GM23338 (cell line): ENCODE results near the gene RBPJ. TPM values are rescaled to one million over a fixed set of nuclear protein-coding genes. Genes with fewer than 3 reads are reported as not detected.

Source experiments
- ATAC-seq: fragments of 200-7000 bp; cut with Tn5 transposase; 3 replicates; pipeline ENCODE4 v1.9.1; 2020
- DNase-seq: peaks from one replicate; pipeline ENCODE4 v3.0.0-alpha.2; 2015; ENCODE audit warnings: low spot score
- H2AFZ ChIP-seq: fragments of 200-600 bp; sonication (generic); 2 replicates; pipeline ENCODE4 v1.8.0; 2016; ENCODE audit warnings: antibody characterized with exemption, mild to moderate bottlenecking, moderate library complexity
- H3F3A ChIP-seq: fragments of 200-600 bp; sonication (generic); replicated peaks from 2 replicates; pipeline ENCODE4 v1.8.0; 2017; ENCODE audit warnings: antibody characterized with exemption, mixed run types, low read depth
- H3K27ac ChIP-seq: fragments of 200-600 bp; sonication (generic); 2 replicates; pipeline ENCODE4 v1.6.1; 2016; ENCODE audit warnings: low read depth
- H3K27me3 ChIP-seq: fragments of 200-600 bp; sonication (generic); 2 replicates; pipeline ENCODE4 v1.8.0; 2016; ENCODE audit warnings: mild to moderate bottlenecking, mixed run types, moderate library complexity; ENCODE audit not compliant: insufficient read depth
- H3K36me3 ChIP-seq: fragments of 200-600 bp; sonication (generic); 2 replicates; pipeline ENCODE4 v1.8.0; 2016; ENCODE audit warnings: mild to moderate bottlenecking; ENCODE audit not compliant: insufficient read depth
- H3K4me1 ChIP-seq: fragments of 200-600 bp; sonication (generic); 2 replicates; pipeline ENCODE4 v1.8.0; 2016; ENCODE audit warnings: mild to moderate bottlenecking, moderate library complexity; ENCODE audit not compliant: insufficient read depth
- H3K4me2 ChIP-seq: fragments of 200-600 bp; sonication (generic); 2 replicates; pipeline ENCODE4 v1.7.1; 2017; ENCODE audit warnings: mixed run types
- H3K4me3 ChIP-seq: fragments of 200-600 bp; sonication (generic); 2 replicates; pipeline ENCODE4 v1.6.1; 2016; ENCODE audit warnings: mixed run types
- H3K79me2 ChIP-seq: fragments of 200-600 bp; sonication (generic); replicated peaks from 2 replicates; pipeline ENCODE4 v1.8.0; 2017; ENCODE audit warnings: mild to moderate bottlenecking; ENCODE audit not compliant: insufficient read depth
- H3K9me2 ChIP-seq: fragments of 200-600 bp; sonication (generic); 2 replicates; pipeline ENCODE4 v1.8.0; 2017; ENCODE audit not compliant: insufficient read depth
- H4K20me1 ChIP-seq: fragments of 200-600 bp; sonication (generic); replicated peaks from 2 replicates; pipeline ENCODE4 v1.8.0; 2017; ENCODE audit warnings: mild to moderate bottlenecking; ENCODE audit not compliant: insufficient read depth
- H3K27ac Mint-ChIP-seq: 2 replicates; pipeline ENCODE4 v1.8.0; 2020; ENCODE audit warnings: inconsistent platforms, mild to moderate bottlenecking, moderate library complexity, mixed read lengths
- H3K27me3 Mint-ChIP-seq: 3 replicates; pipeline ENCODE4 v1.8.0; 2022; ENCODE audit warnings: low read depth, mild to moderate bottlenecking, moderate library complexity, mixed read lengths, inconsistent platforms; ENCODE audit not compliant: insufficient read depth, poor library complexity
- H3K36me3 Mint-ChIP-seq: 3 replicates; pipeline ENCODE4 v1.8.0; 2021; ENCODE audit warnings: low read depth, mild to moderate bottlenecking, inconsistent platforms, moderate library complexity, mixed read lengths
- H3K4me1 Mint-ChIP-seq: 3 replicates; pipeline ENCODE4 v1.8.0; 2020; ENCODE audit warnings: mild to moderate bottlenecking, inconsistent platforms, mixed read lengths
- H3K4me3 Mint-ChIP-seq: 3 replicates; pipeline ENCODE4 v1.8.0; 2021; ENCODE audit warnings: moderate library complexity, mild to moderate bottlenecking, inconsistent platforms, mixed read lengths
- H3K9me3 Mint-ChIP-seq: 3 replicates; pipeline ENCODE4 v1.8.0; 2020; ENCODE audit warnings: moderate library complexity, mild to moderate bottlenecking, inconsistent platforms, mixed read lengths
- CREB1 ChIP-seq: fragments of 250-450 bp; sonication (Bioruptor Pico); IDR thresholded peaks from 2 replicates; pipeline ENCODE4 v1.5.0; 2020; ENCODE audit warnings: low read depth, mild to moderate bottlenecking, moderate library complexity
- CTCF ChIP-seq, 2 experiments: fragments of 200-600 bp in 1 of 2; sonication (generic) in 1 of 2; conservative IDR thresholded peaks; 2 replicates each; pipeline versions ENCODE4 v1.5.1 to v1.6.1; 2016 to 2017; ENCODE audit warnings: antibody characterized with exemption in 2 of 2, low read depth in 2 of 2, mild to moderate bottlenecking in 2 of 2, moderate library complexity in 1 of 2
- ETS1 ChIP-seq: IDR thresholded peaks from 2 replicates; pipeline ENCODE4 v1.6.1; 2016; ENCODE audit warnings: antibody characterized with exemption
- EZH2 ChIP-seq: fragments of 200-600 bp; sonication (generic); IDR thresholded peaks from one replicate; pipeline ENCODE4 v1.8.0; 2017; ENCODE audit warnings: antibody characterized with exemption, mild to moderate bottlenecking, low read depth; ENCODE audit not compliant: unreplicated experiment
- EZH2phosphoT487 ChIP-seq: fragments of 200-600 bp; sonication (generic); IDR thresholded peaks from one replicate; pipeline ENCODE4 v1.8.1; 2018; ENCODE audit warnings: antibody characterized with exemption; ENCODE audit not compliant: unreplicated experiment
- JUNB ChIP-seq: IDR thresholded peaks from one replicate; pipeline ENCODE4 v1.6.1; 2016; ENCODE audit warnings: antibody characterized with exemption; ENCODE audit not compliant: unreplicated experiment
- NANOG ChIP-seq: IDR thresholded peaks from 2 replicates; pipeline ENCODE4 v1.6.1; 2016; ENCODE audit warnings: antibody characterized with exemption, borderline replicate concordance
- POLR2AphosphoS5 ChIP-seq: IDR thresholded peaks from 2 replicates; pipeline ENCODE4 v1.6.1; 2016; ENCODE audit warnings: antibody characterized with exemption, low read depth
- REST ChIP-seq: IDR thresholded peaks from one replicate; pipeline ENCODE4 v1.6.1; 2018; ENCODE audit warnings: antibody characterized with exemption; ENCODE audit not compliant: unreplicated experiment
- STAT1 ChIP-seq: IDR thresholded peaks from one replicate; pipeline ENCODE4 v1.6.1; 2016; ENCODE audit warnings: antibody characterized with exemption; ENCODE audit not compliant: unreplicated experiment
- ZNF114 ChIP-seq: fragments of 250-450 bp; sonication (Bioruptor Pico); IDR thresholded peaks from 2 replicates; pipeline ENCODE4 v1.5.0; 2020; ENCODE audit warnings: mild to moderate bottlenecking, moderate library complexity
- ZNF331 ChIP-seq: fragments of 250-450 bp; sonication (Bioruptor Pico); IDR thresholded peaks from 2 replicates; pipeline ENCODE4 v1.5.0; 2020; ENCODE audit warnings: low read depth, mild to moderate bottlenecking, moderate library complexity
- ZNF462 ChIP-seq: fragments of 250-450 bp; sonication (Bioruptor Pico); IDR thresholded peaks from 2 replicates; pipeline ENCODE4 v1.5.0; 2020; ENCODE audit warnings: mild to moderate bottlenecking, moderate library complexity
- polyA plus RNA-seq: library from polyadenylated mRNA; unstranded; fragments of >200 nt; fragmentation: Nextera tagmentation; extraction: Ambion mirVana; gene quantifications from 2 replicates; pipeline ENCODE4 v1.2.1, GENCODE V29; 2016
- total RNA-seq: library from RNA; depleted of rRNA; stranded (reverse); fragments of >200 nt; shearing (Covaris generic); gene quantifications from 2 replicates; pipeline ENCODE4 v1.2.3, GENCODE V29; 2014

RBPJ gene
- total and polyA plus RNA-seq, 2 experiments from 2014 or later, result 212 to 457 TPM

GRCh38 chr4:26468283-26468949 is 147.6 kb downstream of the RBPJ start:
- no peaks in the 10 kb centered on the region for H3K79me2 ChIP-seq
- no peaks in the 10 kb centered on the region for H3K36me3 Mint-ChIP-seq
- H3K36me3 ChIP-seq, result no peaks in the 10 kb centered on the region
- peaks cover 6% of the 10 kb centered on the region; the same call in 2 of the 3 replicates for H3K9me3 Mint-ChIP-seq
- no peak overlapping the region for H3K27ac ChIP-seq
- ATAC-seq (no peak), DNase-seq (no peak)
- H3K4me2 ChIP-seq, result 0 out of 2 replicates have a peak overlapping the region, but pooled peaks have one; percentile 36
- peaks cover 5% of the 10 kb centered on the region for H3K4me1 ChIP-seq
- no peak overlapping the region for H3K4me3 Mint-ChIP-seq
- no peak overlapping the region for H2AFZ ChIP-seq
- no peaks in the 10 kb centered on the region for H4K20me1 ChIP-seq
- H3K9me2 ChIP-seq, result 0 out of 2 replicates have a peak, but pooled peaks cover 3% of the 10 kb centered on the region
- H3K27me3 ChIP-seq, result no peaks in the 10 kb centered on the region
- no peak overlapping the region for H3K4me3 ChIP-seq
- peaks cover 8% of the 10 kb centered on the region for H3K27me3 Mint-ChIP-seq
- H3K27ac Mint-ChIP-seq, result no peak overlapping the region
- no peaks in the 10 kb centered on the region for H3F3A ChIP-seq
- TF ChIP-seq STAT1, result no peak
- no peak for TF ChIP-seq ETS1
- TF ChIP-seq CREB1 (CRISPR knock-in tag), result no peak
- TF ChIP-seq REST, result no peak
- no peak for TF ChIP-seq NANOG
- no peak for TF ChIP-seq EZH2
- TF ChIP-seq JUNB, result no peak
- no peak for TF ChIP-seq ZNF331
- no peak for TF ChIP-seq CTCF (conservative IDR thresholded peaks at IDR 0.05; ENCODE audit: low read depth in 2 of 2)
- TF ChIP-seq POLR2AphosphoS5, result no peak
- TF ChIP-seq EZH2phosphoT487, result no peak
- no peak for TF ChIP-seq ZNF114 (CRISPR knock-in tag)
- TF ChIP-seq ZNF462, result no peak
- H3K4me1 Mint-ChIP-seq, result peaks cover 5% of the 10 kb centered on the region
